Epithelial cell of proximal tubule (primary cell): ENCODE results near the gene PAK3. TPM values are rescaled to one million over a fixed set of nuclear protein-coding genes. Genes with fewer than 3 reads are reported as not detected.

Source experiments
- DNase-seq: peaks from one replicate; pipeline ENCODE4 v3.0.0-alpha.2; 2011; ENCODE audit warnings: low read depth
- H3K4me3 ChIP-seq: 2 replicates; pipeline ENCODE4 v1.5.1; 2011; ENCODE audit warnings: low read depth, mild to moderate bottlenecking, low read length
- total RNA-seq: library from RNA; depleted of rRNA; stranded (reverse); fragments of >200 nt; gene quantifications from 2 replicates; pipeline ENCODE4 v1.2.3, GENCODE V29; 2015
- TF ChIP-seq, protein P1 (sequence below): conservative IDR thresholded peaks from 2 replicates; pipeline ENCODE4 v1.5.1; 2012; ENCODE audit warnings: low read depth, mild to moderate bottlenecking, low read length

The PAK3 gene
- total RNA-seq, 1 donor from 2014 or later, result 4.5 TPM

- TF ChIP-seq, protein P1, sequence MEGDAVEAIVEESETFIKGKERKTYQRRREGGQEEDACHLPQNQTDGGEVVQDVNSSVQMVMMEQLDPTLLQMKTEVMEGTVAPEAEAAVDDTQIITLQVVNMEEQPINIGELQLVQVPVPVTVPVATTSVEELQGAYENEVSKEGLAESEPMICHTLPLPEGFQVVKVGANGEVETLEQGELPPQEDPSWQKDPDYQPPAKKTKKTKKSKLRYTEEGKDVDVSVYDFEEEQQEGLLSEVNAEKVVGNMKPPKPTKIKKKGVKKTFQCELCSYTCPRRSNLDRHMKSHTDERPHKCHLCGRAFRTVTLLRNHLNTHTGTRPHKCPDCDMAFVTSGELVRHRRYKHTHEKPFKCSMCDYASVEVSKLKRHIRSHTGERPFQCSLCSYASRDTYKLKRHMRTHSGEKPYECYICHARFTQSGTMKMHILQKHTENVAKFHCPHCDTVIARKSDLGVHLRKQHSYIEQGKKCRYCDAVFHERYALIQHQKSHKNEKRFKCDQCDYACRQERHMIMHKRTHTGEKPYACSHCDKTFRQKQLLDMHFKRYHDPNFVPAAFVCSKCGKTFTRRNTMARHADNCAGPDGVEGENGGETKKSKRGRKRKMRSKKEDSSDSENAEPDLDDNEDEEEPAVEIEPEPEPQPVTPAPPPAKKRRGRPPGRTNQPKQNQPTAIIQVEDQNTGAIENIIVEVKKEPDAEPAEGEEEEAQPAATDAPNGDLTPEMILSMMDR, result no peak
Observed at GRCh38 chrX:111181951-111182350, 86.0 kb downstream of the PAK3 start.

GRCh38 chrX:111182997-111183396 lies 87.0 kb downstream of the PAK3 start:
- H3K4me3 ChIP-seq, result no peak overlapping the region
- no peak for DNase-seq
- TF ChIP-seq, protein P1, result no peak

More at GRCh38 chrX:111181951-111182350, 86.0 kb downstream of the PAK3 start:
- H3K4me3 ChIP-seq, result no peak overlapping the region
- DNase-seq, result no peak

- TF ChIP-seq, protein P1, result no peak
- no peak overlapping the region for H3K4me3 ChIP-seq
- DNase-seq, result no peak
Observed at GRCh38 chrX:111191598-111191997, 95.6 kb downstream of the PAK3 start.

DNA sequence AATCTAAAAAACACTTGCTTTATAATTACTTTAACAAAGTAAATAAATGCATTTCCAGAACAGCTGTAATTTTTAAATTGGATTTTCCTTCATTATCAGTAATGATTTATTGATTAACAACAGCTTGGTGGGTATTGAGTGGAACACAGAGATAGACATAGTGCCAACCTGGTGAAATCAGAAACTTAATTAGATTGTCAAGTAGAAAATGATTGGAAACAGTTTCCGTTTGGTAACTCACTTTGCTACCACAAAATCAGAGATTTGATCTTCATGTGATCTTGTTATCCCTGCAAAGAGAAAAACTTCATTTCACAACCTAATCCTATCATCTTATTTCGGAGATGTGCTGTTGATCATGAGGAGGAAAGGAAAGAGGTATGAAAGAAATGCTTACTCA lies 103.5 kb downstream of the PAK3 start:
- no peak overlapping the region for H3K4me3 ChIP-seq
- TF ChIP-seq, protein P1, result no peak
- DNase-seq, result no peak

DNA sequence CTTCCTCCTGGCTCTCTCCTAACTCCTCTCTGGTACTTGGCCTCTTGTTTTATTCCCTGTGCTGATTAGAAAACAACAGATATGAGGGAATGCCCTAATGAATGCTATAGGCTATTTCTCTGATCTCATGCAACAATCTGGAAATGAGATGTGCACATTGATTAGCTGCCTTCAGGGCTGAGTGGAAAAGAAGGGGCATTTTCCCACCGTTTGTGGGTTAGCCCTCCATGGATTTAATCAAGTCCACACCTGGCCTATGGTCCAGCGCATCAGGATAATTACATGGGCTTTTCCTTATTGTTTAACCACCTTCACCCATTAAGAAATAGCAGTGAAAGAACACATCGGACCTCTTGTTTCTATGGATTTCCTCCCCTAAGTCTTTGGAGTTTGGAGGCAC lies 104.3 kb downstream of the PAK3 start:
- DNase-seq, result no peak
- TF ChIP-seq, protein P1, result no peak
- no peak overlapping the region for H3K4me3 ChIP-seq

GRCh38 chrX:111207851-111208250 lies 111.9 kb downstream of the PAK3 start:
- H3K4me3 ChIP-seq, result no peak overlapping the region
- TF ChIP-seq, protein P1, result no peak
- DNase-seq, result no peak

DNA sequence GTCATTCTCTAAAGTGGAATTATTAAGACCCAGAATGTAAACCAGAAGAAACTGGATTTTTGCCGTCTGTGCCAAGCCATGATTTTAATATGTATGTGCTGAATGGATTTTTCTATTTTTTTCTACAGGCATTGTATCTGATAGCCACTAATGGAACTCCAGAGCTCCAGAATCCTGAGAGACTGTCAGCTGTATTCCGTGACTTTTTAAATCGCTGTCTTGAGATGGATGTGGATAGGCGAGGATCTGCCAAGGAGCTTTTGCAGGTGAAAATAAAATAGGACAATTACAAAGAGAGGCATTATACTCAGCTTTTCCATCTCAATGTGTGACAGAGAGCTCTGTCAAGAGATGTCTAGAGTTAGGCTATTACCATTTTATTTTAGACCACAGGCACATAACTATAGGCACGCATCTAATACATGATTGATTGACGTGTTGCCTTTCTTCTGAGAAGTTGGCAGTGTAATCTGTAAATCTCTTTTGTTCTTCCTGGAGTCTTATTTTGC lies 120.4 kb downstream of the PAK3 start:
- DNase-seq, result no peak
- no peak overlapping the region for H3K4me3 ChIP-seq
- TF ChIP-seq, protein P1, result no peak
